MCF 10A (cell line): ENCODE results near the gene PIPOX. TPM values are rescaled to one million over a fixed set of nuclear protein-coding genes. Genes with fewer than 3 reads are reported as not detected.

Experiments used
- BruUV-seq: library from RNA; stranded (reverse); fragments of 400-500 nt; replicated peaks from 2 replicates; lab custom pipeline; 2021; lab: Mats Ljungman, UMichigan
- CTCF ChIA-PET: fragments of 300-600 bp; sonication (Branson Sonifier 250); formaldehyde crosslinking; extraction: SDS; loops from one replicate; lab custom pipeline; 2021; ENCODE audit warnings: antibody characterized with exemption, inconsistent platforms; lab: Yijun Ruan, JAX
- POLR2A ChIA-PET: fragments of 300-600, 350-650 bp; sonication (Branson Sonifier 250); formaldehyde crosslinking; extraction: SDS; loops from one replicate; lab custom pipeline; 2020; ENCODE audit warnings: antibody characterized with exemption, inconsistent platforms; lab: Yijun Ruan, JAX
- DNase-seq: peaks from one replicate; pipeline ENCODE4 v3.0.0-alpha.2; 2018; ENCODE audit not compliant: unreplicated experiment
- H3K27ac Mint-ChIP-seq: one replicate; pipeline ENCODE4 v1.8.0; 2022; ENCODE audit warnings: mild to moderate bottlenecking, low read depth, mixed read lengths; ENCODE audit not compliant: unreplicated experiment
- H3K27me3 Mint-ChIP-seq: one replicate; pipeline ENCODE4 v1.8.0; 2022; ENCODE audit warnings: mixed read lengths; ENCODE audit not compliant: insufficient read depth, unreplicated experiment
- H3K36me3 Mint-ChIP-seq: one replicate; pipeline ENCODE4 v1.8.0; 2022; ENCODE audit warnings: mild to moderate bottlenecking, moderate library complexity, mixed read lengths; ENCODE audit not compliant: insufficient read depth, unreplicated experiment
- H3K4me1 Mint-ChIP-seq: one replicate; pipeline ENCODE4 v1.8.0; 2022; ENCODE audit warnings: mixed read lengths; ENCODE audit not compliant: insufficient read depth, unreplicated experiment
- H3K4me3 Mint-ChIP-seq: one replicate; pipeline ENCODE4 v1.8.0; 2022; ENCODE audit warnings: mild to moderate bottlenecking, moderate library complexity, mixed read lengths; ENCODE audit not compliant: unreplicated experiment
- H3K9me3 Mint-ChIP-seq: one replicate; pipeline ENCODE4 v1.8.0; 2022; ENCODE audit warnings: mixed read lengths; ENCODE audit not compliant: unreplicated experiment
- CTCF ChIP-seq: fragments of 200-600 bp; IDR thresholded peaks from one replicate; pipeline ENCODE4 v1.8.0; 2022; ENCODE audit warnings: antibody characterized with exemption, mild to moderate bottlenecking; ENCODE audit not compliant: unreplicated experiment
- intact Hi-C: fragments of 100-400 bp; cut with micrococcal nuclease; formaldehyde crosslinking; loops from 2 replicates; pipeline ENCODE4 v1.14.1; 2022
- total RNA-seq: library from RNA; stranded (reverse); gene quantifications from 2 replicates; pipeline ENCODE4 v1.2.3, GENCODE V29; 2022

Gene PIPOX
- total RNA-seq, 1 experiment from 2014 or later: not detected

GRCh38 chr17:29048440-29049368 is 5.8 kb downstream of the PIPOX start:
- Mint-ChIP-seq H3K36me3 (no peaks in the 10 kb centered on the region), H3K4me1 (no peaks in the 10 kb centered on the region), H3K27me3 (peaks cover 40% of the 10 kb centered on the region), H3K4me3 (no peak overlapping the region), H3K27ac (no peak overlapping the region), H3K9me3 (no peaks in the 10 kb centered on the region)
- BruUV-seq: no TSS peak
- ChIA-PET CTCF (interaction anchor here (1.2 kb wide), 1 partner anchor 63 kb away, joined by 7 read pairs; no protein-coding TSS in a partner anchor), POLR2A (interaction anchor here (0.9 kb wide), 1 partner anchor 9 kb away, joined by 4 read pairs; no protein-coding TSS in a partner anchor)
- TF ChIP-seq CTCF: no peak
- DNase-seq: no peak
- intact Hi-C loops: no loop called here

DNA sequence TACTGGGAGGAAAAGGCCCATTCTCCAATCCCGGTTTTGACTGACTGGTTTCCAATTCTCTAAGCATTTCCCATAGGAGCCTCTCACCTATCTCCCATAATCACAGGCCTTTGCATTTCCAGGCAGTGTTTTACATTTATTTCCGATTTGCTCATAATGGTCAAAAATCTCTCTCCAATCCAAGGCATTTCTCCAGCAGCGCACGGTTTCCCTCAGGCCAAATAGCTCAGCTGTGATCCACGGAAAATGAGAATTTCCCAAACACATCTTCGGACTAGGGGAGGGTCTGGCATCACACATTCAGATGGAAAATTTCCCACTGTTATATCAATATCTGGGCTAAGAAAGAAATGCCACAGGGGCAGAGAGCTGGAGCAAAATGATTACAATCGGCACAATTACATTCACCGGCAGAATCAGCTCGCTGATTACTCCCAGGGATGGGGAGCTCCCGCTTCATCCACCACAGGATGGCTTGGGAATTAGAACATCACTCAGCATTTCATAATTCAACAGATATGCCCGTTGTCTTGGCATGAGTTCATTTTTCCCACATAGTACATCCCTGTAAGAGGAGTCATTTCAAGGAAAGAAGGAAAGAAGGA is 6.7 kb downstream of the PIPOX start:
- H3K27me3 Mint-ChIP-seq: peaks cover 44% of the 10 kb centered on the region
- ChIA-PET POLR2A (interaction anchor here (0.7 kb wide), 1 partner anchor 92 kb away, joined by 3 read pairs; no protein-coding TSS in a partner anchor), CTCF (no interaction called here)
- no peak overlapping the region for H3K4me3 Mint-ChIP-seq
- H3K27ac Mint-ChIP-seq: no peak overlapping the region
- no peaks in the 10 kb centered on the region for H3K9me3 Mint-ChIP-seq
- H3K4me1 Mint-ChIP-seq: no peaks in the 10 kb centered on the region
- intact Hi-C loops: no loop called here
- DNase-seq: no peak
- H3K36me3 Mint-ChIP-seq: no peaks in the 10 kb centered on the region
- no TSS peak for BruUV-seq
- TF ChIP-seq CTCF: no peak

GRCh38 chr17:29050176-29050575 is 7.2 kb downstream of the PIPOX start:
- no peak for TF ChIP-seq CTCF
- no peak for DNase-seq
- intact Hi-C loops: no loop called here
- Mint-ChIP-seq H3K4me1 (no peaks in the 10 kb centered on the region), H3K36me3 (no peaks in the 10 kb centered on the region), H3K27me3 (peaks cover 49% of the 10 kb centered on the region), H3K9me3 (no peaks in the 10 kb centered on the region), H3K27ac (no peak overlapping the region), H3K4me3 (no peak overlapping the region)
- CTCF ChIA-PET: no interaction called here
- BruUV-seq: no TSS peak
- POLR2A ChIA-PET: interaction anchor here (0.7 kb wide), 1 partner anchor 93 kb away, joined by 3 read pairs; no protein-coding TSS in a partner anchor

DNA sequence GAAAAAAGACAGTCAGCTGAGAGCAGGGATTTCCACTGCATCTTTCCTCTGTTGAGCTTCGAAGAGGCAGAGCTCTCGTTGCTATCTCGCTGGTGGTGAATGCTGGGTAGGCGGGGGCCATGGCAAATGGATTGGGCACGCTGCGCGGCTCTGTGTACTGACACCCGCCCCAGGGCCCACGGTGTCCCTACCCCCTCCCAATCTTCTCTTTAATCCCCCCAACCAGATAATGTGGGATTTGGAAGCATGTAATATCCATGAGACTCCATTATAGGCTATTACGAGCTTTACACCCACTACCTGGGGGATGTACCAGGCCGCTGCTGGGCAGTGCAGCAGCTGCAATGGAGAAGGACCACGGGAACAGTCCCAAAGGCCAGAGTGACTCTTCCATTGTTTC is 8.3 kb downstream of the PIPOX start:
- peaks cover 52% of the 10 kb centered on the region for H3K27me3 Mint-ChIP-seq

More for the DNA sequence above, 8.3 kb downstream of the PIPOX start:
- ChIA-PET CTCF (interaction anchor here (0.6 to 1.2 kb wide), 2 partner anchors 8 to 87 kb away, joined by 3 to 4 read pairs; no protein-coding TSS in a partner anchor), POLR2A (no interaction called here)
- BruUV-seq: no TSS peak
- no peak overlapping the region for H3K27ac Mint-ChIP-seq
- H3K4me1 Mint-ChIP-seq: no peaks in the 10 kb centered on the region
- no peak for TF ChIP-seq CTCF
- H3K4me3 Mint-ChIP-seq: no peak overlapping the region
- intact Hi-C loops: no loop called here
- no peaks in the 10 kb centered on the region for H3K9me3 Mint-ChIP-seq
- no peaks in the 10 kb centered on the region for H3K36me3 Mint-ChIP-seq
- DNase-seq: no peak
